Cerebellar cortex (tissue), 1 donor: Measurements from ENCODE around the gene FBP1.
"Not testable (repeated sequence)": the region's sequence is repeated elsewhere in the genome, so short reads cannot be mapped to it uniquely, and the experiment has no call there.

Experiments
- DNase-seq: peaks from one replicate; pipeline ENCODE4 v3.0.0-alpha.2; 2015; ENCODE audit warnings: low spot score

FBP1 gene

DNA sequence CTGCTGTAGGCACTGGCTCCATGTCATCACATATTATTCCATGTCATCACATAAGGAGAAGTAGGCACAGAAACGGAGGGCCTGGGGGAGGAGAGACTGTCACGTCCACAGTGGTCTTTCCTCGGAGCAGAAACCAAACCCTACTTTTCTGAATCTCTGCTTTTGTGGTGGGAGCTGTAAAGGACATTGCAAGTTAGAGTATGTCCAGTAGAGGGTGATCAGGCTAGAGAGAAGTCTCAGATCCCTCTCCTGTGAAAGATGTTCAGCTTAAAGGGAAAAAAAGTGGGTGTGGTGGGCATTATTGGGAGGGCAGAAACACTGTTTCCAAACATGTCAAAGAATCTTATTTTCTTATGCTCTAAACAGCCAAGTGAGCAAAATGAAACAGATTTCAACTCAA is 26.3 kb downstream of the FBP1 start:
- peak; percentile 29 for DNase-seq

GRCh38 chr9:94612071-94612470 is 27.2 kb downstream of the FBP1 start:
- no peak for DNase-seq

GRCh38 chr9:94611638-94612068 is 27.7 kb downstream of the FBP1 start:
- DNase-seq = no peak

DNA sequence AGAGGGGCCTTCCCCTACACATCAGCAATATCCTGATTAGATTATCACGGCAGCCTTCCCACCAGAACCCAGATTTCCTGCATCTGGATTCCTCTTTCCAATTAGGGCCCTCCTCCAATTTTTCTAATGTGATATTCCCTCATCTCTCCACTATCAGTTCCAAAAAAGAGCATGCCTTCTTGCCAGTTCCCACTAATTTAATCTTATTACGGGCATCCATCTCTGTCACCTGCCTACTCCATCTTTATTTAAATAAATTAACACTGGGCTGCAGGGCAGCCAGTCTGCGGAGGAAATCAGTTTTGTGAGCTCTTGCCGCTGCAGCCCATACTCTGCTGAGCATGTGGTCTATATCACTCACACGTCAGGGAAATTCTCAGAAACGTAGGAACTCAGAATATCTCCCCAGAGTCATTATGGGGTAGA is 29.1 kb downstream of the FBP1 start:
- no peak for DNase-seq

- no peak for DNase-seq
Measured at GRCh38 chr9:94607423-94607691, 32.0 kb downstream of the FBP1 start.

- no peak for DNase-seq
Measured at GRCh38 chr9:94606646-94607422, 32.5 kb downstream of the FBP1 start.

- DNase-seq = peak; percentile 75
Measured at GRCh38 chr9:94603259-94604160, 35.8 kb downstream of the FBP1 start.

- no peak for DNase-seq
Measured at GRCh38 chr9:94602666-94603065, 36.7 kb downstream of the FBP1 start.

GRCh38 chr9:94600715-94601114 is 38.6 kb downstream of the FBP1 start:
- no peak for DNase-seq

- no peak for DNase-seq
Measured at GRCh38 chr9:94600258-94600657, 39.1 kb downstream of the FBP1 start.

GRCh38 chr9:94599102-94599501 is 40.2 kb downstream of the FBP1 start:
- no peak for DNase-seq

DNA sequence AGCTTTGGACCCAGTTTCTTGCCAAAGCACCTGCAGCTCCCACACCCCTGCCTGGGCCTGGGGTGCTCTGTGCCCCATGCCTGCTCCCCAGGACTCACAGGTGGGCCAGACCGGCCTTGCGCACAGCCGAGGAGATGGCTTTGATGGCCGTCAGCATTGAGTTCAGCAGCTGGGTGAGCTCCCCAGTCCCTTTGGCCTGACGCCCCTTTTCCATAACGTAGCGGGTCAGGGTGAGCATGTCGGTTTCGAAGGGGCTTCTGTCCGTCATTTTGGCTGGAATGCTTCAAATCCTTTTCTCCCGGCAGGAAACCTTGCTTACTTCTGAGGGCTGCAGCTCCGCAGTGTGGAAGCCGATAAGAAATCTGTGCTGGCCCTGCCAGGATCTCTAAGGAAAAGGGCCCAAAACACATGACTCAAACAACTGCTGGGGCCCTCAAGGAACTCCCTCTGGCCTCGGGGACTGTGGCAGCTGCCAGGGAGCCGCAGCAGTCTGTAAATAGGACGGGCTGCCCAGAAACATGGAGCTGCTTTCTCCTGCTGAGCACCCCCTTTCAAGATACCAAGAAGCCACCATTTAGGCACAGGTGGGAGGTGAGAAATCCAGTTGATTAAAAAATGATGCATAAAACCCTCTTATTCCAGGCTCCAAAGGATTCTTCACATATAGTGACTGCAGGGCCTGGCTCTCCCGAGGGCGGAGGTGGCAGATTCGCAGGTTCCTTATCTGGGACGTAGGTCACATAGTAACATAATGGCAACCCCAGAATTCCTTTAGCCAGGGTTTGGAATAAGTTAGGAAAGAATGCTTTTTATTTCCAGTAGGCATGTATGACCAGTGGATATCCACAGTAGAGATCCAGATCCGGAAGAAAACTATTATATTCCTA is 45.6 kb downstream of the FBP1 start, which contains the start of gene FBP2:
Gene FBP2, minus strand, starts transcription at position 366 of the 887 bp plus-strand sequence. Its CDS starts 98 bp downstream, at position 268.
- no peak for DNase-seq

DNA sequence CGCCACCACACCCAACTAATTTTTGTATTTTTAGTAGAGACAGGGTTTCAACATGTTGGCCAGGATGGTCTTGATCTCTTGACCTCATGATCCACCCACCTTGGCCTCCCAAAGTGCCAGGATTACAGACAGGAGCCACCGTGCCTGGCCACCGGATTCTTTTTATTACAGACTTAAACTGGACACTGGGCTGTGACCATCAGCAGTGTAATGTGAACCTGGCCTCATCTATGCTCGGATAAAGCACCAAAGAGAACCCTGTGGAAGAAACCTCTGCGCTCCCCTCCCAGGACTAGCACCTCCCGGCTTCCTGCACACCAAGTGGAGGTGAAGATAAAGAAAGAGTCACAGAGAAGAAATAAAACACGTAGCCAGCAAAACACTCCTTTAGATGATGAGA is 46.6 kb downstream of the FBP1 start:
- not testable (repeated sequence) for DNase-seq

- no peak for DNase-seq
Measured at GRCh38 chr9:94591876-94592275, 47.4 kb downstream of the FBP1 start.

- DNase-seq = not testable (repeated sequence)
Measured at GRCh38 chr9:94591046-94591545, 48.2 kb downstream of the FBP1 start.

DNA sequence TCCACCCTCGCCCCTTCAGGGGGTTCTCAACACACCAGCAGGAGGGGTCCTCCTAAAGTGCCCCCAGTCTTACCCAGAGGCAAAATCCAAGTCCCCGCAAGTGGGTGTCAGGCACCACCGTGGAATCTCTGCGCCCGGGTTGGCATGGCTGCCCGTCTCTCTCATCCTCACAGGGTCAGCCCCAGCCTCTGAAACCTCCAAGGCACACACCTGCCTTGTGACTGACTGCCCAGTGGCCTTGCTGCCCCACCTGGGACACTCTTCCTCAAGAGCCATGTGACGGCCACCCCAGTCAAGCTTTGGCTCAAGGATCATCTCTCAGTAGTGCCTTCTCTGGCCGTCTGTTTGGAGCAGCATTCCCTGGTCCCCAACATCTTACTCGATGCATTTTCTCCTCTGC is 50.6 kb downstream of the FBP1 start:
- DNase-seq = no peak

DNA sequence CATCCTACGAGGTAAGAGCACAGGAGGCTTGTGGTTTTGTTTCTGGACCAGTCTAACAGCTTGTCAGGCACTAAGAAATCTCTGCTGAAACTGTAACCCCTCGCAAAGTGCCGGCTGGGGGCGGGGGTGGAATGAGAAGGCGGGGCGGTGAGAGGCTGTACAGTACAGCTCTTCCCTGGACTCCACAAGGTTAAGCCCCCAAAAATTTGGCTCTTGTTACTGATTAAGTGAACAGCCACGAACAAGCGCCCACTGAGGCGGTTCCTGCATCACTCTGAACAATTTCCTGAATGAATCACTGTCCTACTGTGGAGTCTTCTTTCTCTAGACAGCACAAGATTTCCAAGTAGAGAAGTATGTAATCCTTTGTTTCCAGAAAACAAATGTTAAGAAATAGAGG is 52.5 kb downstream of the FBP1 start:
- no peak for DNase-seq

- DNase-seq = no peak
Measured at GRCh38 chr9:94586316-94586715, 53.0 kb downstream of the FBP1 start.

- no peak for DNase-seq
Measured at GRCh38 chr9:94584555-94584954, 54.8 kb downstream of the FBP1 start.

DNA sequence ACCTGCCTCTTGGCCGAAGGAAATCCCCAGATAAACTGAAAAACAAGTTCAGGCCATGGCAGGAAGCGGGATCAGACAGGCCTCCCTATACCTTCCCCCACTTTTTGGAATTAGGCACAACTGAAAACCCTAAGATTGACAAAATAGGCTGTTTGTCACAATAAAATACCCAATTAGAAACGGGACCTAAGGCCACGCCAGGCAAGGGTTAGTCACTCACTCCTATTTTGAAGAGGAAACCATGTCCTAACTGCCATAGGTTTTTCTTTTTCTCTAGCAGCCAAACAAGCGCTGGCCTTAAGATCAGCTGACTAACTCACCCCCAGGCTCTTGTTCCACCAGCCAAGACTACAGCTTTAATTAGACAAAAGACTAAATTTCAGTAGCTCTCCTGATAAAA is 57.6 kb downstream of the FBP1 start:
- DNase-seq = no peak

DNA sequence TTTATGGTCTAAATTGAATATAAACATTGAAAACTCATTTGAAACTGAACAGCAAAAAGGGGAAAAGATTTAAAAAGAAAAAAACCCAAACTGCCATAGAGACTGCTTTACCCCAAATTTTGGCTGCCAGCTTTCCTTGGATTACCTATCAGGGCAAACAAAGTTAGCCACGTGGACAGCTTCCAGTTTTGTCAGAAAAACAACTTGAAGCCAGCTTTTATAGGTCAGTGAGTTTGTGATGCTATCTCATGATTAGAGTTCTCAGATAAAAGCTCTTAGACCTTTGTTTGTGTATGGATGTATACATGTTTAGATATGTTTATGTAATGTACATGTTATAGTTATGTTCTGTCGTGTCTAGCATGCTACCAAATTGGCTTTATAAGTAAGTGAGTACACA is 61.7 kb downstream of the FBP1 start:
- no peak for DNase-seq

DNA sequence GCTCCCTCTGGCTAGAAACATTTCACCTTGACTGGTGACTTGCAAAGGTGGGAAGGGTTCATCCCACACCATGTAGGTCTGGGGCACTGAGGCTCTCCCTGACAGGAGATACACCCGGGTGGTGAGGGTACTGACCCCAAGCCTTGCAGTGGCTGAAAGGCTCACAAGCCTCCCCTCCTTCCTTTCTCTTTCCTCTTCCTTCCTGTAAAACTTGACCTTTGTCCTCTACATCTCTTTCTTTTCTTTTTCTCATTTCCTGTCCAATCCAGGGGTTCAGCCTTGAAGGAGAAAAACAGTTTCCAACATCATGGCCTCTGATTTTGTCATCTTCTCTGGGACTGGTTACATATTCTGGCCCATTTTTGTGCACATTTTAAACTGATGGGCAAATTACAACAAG is 62.3 kb downstream of the FBP1 start:
- DNase-seq = no peak
